Measurements from ENCODE around the gene SAFB2.

The SAFB2 gene

GRCh38 chr19:5588441-5588840 is 34.1 kb downstream of the SAFB2 start:
- no peak overlapping the region for H3K9ac ChIP-seq (ENCODE audit: low read depth, low read length)
- H3K36me3 ChIP-seq (ENCODE audit: insufficient read depth, low read length): peaks cover 16% of the 10 kb centered on the region
- H3K4me1 ChIP-seq (ENCODE audit: insufficient read depth, low read length): peaks cover 12% of the 10 kb centered on the region; the same call in 1 of the 2 replicates
- no peaks in the 10 kb centered on the region for H3K9me3 ChIP-seq (ENCODE audit: control insufficient read depth, insufficient read depth, low read length)

DNA sequence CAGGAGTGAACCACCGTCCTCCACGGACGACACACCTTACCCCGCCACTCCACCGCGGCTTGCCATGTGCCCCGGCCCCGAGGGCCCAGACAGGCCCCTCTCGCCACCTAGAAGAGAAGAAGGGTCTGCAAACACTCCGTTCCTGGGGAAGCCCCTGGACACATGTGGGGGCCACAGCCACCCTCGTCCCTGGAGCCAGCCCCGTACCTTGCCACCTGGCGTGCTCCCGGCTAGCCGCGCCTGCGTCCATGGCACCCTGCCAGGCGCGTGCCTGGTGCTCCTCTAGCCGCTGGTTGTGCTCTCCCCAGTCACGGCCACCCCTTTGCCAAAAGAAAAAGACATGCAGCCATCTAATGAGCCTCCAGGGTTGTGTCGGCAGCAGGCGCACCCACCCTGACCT is 34.9 kb downstream of the SAFB2 start:
- H3K9me3 ChIP-seq (ENCODE audit: control insufficient read depth, insufficient read depth, low read length): no peaks in the 10 kb centered on the region
- H3K9ac ChIP-seq (ENCODE audit: low read depth, low read length): no peak overlapping the region
- H3K36me3 ChIP-seq (ENCODE audit: insufficient read depth, low read length): peaks cover 10% of the 10 kb centered on the region
- peaks cover 12% of the 10 kb centered on the region; the same call in 1 of the 2 replicates for H3K4me1 ChIP-seq (ENCODE audit: insufficient read depth, low read length)

DNA sequence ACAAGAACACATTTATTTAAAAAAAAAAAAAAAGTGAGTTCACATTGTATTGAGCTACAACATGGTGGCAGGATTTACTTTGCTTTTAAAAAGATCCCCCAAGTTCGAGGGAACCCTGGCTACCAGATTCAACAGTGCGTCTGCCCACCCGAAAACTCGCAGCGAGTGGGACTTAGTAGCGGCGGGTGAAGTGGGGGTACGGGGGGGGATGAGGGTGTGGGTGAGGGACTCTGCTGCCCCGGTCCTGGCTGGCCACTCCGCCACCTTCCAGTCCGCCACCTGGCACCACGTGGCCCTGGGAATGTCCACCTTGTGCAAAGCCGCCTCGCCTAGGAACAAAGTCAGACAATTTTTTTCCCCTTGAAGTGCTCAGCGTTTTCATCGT is 35.5 kb downstream of the SAFB2 start:
- Histone ChIP-seq H3K9me3 (ENCODE audit: control insufficient read depth, insufficient read depth, low read length) (no peaks in the 10 kb centered on the region), H3K4me1 (ENCODE audit: insufficient read depth, low read length) (peaks cover 12% of the 10 kb centered on the region; the same call in 1 of the 2 replicates), H3K9ac (ENCODE audit: low read depth, low read length) (no peak overlapping the region), H3K36me3 (ENCODE audit: insufficient read depth, low read length) (peaks cover 4% of the 10 kb centered on the region; the same call in 1 of the 2 replicates)

DNA sequence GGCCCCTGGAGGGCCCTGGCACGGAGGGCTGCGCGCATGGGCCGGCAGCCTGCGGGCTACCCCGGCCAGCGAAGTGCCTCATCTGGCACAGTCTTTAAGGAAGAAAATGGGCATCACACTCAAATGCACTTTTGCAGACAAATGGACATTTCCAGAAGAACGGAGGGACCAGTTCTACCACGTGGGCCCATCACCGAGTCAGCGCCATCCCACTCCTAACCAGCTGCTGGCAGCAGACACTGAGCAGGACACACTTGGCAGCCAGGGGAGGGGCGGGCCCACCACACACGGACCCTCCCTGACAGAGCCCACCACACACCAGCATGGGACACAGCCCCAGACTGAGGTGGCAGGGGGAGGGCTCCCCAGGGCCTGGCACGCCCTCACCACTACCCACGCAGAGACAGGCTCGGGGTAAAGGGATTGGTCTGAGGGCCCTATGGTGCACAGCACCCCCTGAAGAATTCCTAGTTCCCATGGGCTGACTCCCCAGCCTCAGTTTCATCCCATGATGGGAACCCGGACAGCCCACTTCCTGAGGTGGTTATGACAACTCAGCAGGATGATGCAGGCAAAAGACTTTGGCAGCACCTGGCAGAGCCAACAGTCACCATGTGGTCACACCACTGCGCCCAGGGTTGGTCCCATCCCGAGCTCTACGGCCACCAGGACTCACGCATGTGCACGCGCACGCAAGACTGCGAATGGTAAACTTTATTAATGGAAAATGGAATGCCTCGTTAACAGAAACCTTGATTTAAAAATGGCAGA is 36.1 kb downstream of the SAFB2 start:
- no peaks in the 10 kb centered on the region for H3K9me3 ChIP-seq (ENCODE audit: control insufficient read depth, insufficient read depth, low read length)
- peaks cover 12% of the 10 kb centered on the region; the same call in 1 of the 2 replicates for H3K4me1 ChIP-seq (ENCODE audit: insufficient read depth, low read length)
- no peak overlapping the region; the same call in 1 of the 2 replicates for H3K9ac ChIP-seq (ENCODE audit: low read depth, low read length)
- H3K36me3 ChIP-seq (ENCODE audit: insufficient read depth, low read length): peaks cover 3% of the 10 kb centered on the region; the same call in 1 of the 2 replicates

DNA sequence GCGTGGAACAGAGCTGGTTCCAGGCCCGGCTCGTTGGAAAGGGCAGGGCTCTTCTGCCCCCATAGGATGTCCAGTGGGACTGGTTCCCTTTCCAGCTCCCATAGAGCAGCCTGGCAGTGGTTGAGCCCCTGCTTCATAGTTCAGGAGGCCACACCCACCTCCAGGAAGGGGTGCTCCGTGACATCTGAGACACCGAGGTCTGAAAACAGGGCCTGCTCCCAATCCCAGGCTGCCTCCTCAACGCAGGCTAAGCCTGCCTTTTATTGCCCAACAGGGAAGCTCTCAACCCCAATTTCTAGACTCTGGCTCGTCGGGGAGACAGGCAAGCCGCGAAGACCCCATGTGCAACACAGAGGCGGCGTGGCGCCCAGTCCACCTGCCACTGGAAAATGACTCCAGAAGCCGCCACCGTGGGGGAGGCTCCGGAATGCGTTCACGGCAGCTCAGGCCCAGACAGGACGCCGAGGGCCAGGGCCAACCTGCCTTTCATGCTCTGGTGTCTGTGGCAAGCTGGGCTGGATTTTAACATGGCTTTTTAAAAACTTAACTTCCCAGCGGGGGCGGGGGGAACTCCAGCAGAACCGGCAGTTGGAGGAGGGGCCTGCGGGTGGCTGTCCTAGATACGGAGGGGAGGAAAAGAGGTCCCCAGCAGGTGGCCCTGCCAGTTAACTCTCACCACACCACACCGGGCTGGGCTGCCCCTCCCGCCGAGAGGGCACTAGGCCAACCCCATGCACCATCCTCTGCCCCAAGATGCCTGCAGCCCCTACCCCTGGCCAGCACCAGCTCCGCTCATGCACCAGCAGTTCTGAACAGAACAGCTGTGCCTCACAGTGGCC is 36.9 kb downstream of the SAFB2 start:
- no peaks in the 10 kb centered on the region for H3K9me3 ChIP-seq (ENCODE audit: control insufficient read depth, insufficient read depth, low read length)
- peak overlapping the region; percentile 19; the same call in 1 of the 2 replicates for H3K9ac ChIP-seq (ENCODE audit: low read depth, low read length)
- peaks cover under 1% of the 10 kb centered on the region; the same call in 1 of the 2 replicates for H3K36me3 ChIP-seq (ENCODE audit: insufficient read depth, low read length)

DNA sequence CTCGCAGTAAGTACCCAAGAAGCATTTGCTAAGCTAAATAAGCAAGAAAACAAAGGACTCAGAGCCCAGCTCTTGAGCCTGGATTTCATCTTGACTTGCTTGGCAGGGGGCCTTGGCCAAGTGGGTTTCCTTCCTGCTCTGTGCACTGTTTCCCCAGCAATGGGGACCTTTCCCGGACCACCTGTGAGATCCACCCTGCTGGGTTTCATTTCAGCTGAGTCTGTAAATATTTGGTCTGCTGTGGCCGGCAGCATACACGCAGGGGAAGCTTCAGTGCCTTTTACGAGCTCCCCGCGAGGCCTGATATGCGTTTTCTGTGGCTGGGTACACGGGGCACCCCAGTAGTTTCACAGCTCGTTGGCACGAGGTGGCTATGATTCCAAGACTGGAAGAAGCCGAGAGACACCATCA is 42.4 kb downstream of the SAFB2 start:
- H3K9ac ChIP-seq (ENCODE audit: low read depth, low read length): no peak overlapping the region
- H3K4me1 ChIP-seq (ENCODE audit: insufficient read depth, low read length): peaks cover 8% of the 10 kb centered on the region; the same call in 1 of the 2 replicates
- H3K9me3 ChIP-seq (ENCODE audit: control insufficient read depth, insufficient read depth, low read length): no peaks in the 10 kb centered on the region
- H3K36me3 ChIP-seq (ENCODE audit: insufficient read depth, low read length): no peaks in the 10 kb centered on the region

More for the DNA sequence above, 36.9 kb downstream of the SAFB2 start:
- H3K4me1 ChIP-seq (ENCODE audit: insufficient read depth, low read length): peaks cover 12% of the 10 kb centered on the region; the same call in 1 of the 2 replicates

- Histone ChIP-seq H3K9ac (ENCODE audit: low read depth, low read length) (no peak overlapping the region), H3K9me3 (ENCODE audit: control insufficient read depth, insufficient read depth, low read length) (no peaks in the 10 kb centered on the region), H3K36me3 (ENCODE audit: insufficient read depth, low read length) (no peaks in the 10 kb centered on the region), H3K4me1 (ENCODE audit: insufficient read depth, low read length) (peaks cover 7% of the 10 kb centered on the region; the same call in 1 of the 2 replicates)
These were observed 42.9 kb downstream of the SAFB2 start for GRCh38 chr19:5579697-5580096.

DNA sequence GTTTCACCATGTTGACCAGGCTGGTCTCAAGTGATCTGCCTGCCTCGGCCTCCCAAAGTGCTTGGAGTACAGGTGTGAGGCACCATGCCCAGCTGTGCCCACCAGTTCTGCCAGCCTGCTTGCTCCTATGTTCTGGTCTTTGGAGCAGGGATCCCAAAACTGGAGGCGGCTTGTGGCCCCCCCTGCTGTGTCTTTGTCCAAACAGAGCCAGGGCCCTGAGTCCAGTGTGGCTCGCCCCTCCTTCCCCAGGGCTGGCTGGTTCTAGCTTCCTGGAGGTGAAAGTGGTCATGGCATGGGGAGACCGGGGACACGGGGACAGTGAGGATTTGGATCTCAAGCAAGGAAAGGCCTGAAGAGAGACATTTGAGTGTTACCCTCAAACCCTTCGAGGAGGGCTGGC is 43.3 kb downstream of the SAFB2 start:
- no peak overlapping the region for H3K9ac ChIP-seq (ENCODE audit: low read depth, low read length)
- peaks cover 7% of the 10 kb centered on the region; the same call in 1 of the 2 replicates for H3K4me1 ChIP-seq (ENCODE audit: insufficient read depth, low read length)
- H3K36me3 ChIP-seq (ENCODE audit: insufficient read depth, low read length): no peaks in the 10 kb centered on the region
- H3K9me3 ChIP-seq (ENCODE audit: control insufficient read depth, insufficient read depth, low read length): no peaks in the 10 kb centered on the region

DNA sequence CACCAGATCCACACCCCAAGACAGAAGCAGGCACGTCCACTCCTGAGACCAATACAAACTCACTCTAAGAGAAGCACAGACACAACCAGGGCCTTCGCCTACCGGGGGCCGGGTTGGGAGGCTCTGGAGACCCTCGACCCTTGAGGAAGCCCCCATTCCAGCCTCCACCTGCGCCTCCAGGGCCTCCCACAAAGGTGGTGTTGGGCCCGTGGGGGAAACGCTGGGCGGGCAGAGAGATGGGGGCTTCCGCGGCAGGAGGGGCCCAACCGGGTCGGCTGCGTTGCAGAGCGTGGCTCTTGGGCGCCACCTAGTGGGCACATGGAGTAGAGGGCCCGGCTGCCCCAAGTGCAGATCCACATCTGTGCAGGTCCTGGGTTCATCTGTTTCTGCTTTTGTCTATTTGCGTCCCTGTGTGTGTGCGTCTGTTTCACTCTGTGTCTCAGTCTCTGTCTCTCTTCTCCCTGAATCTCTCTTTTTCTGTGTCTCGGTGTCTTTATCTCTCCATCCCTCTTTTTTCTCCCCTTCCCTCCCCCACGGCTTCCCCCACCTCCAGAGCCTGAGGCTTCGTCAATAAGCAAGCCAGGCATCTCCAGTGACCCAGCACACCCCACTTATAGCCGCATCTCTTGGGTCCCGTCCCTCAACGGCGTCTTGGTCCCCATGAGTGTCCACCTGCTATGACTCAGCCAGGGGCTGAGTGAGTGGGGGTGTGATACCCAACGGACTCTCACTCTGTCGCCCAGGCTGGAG is 44.3 kb downstream of the SAFB2 start:
- Histone ChIP-seq H3K9ac (ENCODE audit: low read depth, low read length) (peak overlapping the region; percentile 41), H3K4me1 (ENCODE audit: insufficient read depth, low read length) (peaks cover 7% of the 10 kb centered on the region; the same call in 1 of the 2 replicates), H3K36me3 (ENCODE audit: insufficient read depth, low read length) (no peaks in the 10 kb centered on the region)

DNA sequence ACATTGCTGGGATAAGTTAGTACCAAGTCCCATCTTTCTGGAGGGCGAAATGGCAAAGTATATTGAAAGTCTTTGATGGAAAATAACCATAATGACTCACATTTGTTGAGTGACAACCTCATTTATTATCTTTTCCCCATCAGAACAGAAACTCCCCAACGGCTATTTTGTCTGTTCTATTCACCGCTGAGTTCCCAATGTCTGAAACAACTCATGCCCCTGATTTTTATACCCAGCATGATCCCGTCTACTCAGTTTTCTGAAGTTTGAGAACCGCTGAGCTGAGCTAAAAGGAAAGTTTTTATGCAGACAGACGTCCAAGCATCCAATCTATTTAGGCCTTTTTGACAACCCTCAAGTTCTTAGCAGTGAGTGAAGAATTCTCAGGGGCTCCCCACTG is 47.0 kb downstream of the SAFB2 start:
- Histone ChIP-seq H3K36me3 (ENCODE audit: insufficient read depth, low read length) (no peaks in the 10 kb centered on the region), H3K9ac (ENCODE audit: low read depth, low read length) (no peak overlapping the region), H3K4me1 (ENCODE audit: insufficient read depth, low read length) (peaks cover 7% of the 10 kb centered on the region; the same call in 1 of the 2 replicates), H3K9me3 (ENCODE audit: control insufficient read depth, insufficient read depth, low read length) (no peaks in the 10 kb centered on the region)

More for the DNA sequence above, 44.3 kb downstream of the SAFB2 start:
- H3K9me3 ChIP-seq (ENCODE audit: control insufficient read depth, insufficient read depth, low read length): no peaks in the 10 kb centered on the region

DNA sequence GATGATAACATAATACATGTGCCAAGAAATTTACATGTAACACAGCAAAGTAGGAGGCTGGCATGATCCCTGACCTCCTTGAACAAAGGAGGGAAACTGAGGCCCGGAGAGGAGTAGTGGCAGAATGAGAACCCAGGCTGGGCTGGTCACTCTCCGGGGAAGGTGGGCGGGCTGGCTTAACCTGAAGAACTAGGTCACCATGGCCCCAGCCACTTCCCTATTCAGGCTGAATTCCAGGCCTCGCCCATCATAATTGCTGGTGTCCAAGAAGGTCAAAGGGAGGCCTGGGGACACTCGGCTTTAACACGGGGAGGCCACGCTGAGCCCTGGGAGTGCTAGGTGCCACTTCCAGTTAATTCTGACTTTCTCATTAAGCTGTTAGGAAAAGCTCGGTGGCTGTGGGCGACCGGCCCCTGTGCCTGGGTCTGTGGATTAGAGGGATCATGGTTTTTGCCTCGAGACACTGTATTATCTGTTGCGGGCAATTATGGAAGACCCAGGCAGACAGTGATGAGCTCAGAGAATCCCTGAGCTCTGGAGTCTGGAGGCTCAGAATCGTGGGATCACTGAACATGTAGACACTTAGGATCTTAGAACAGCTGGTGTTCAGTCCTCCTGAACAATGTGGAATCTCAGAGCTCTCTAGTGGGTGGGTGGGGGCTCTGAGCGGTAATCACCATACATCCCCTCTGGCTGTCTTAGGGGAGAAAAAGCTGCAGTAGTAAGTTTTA is 49.9 kb downstream of the SAFB2 start:
- peaks cover 3% of the 10 kb centered on the region; the same call in 1 of the 2 replicates for H3K4me1 ChIP-seq (ENCODE audit: insufficient read depth, low read length)
- no peaks in the 10 kb centered on the region for H3K36me3 ChIP-seq (ENCODE audit: insufficient read depth, low read length)
- H3K9ac ChIP-seq (ENCODE audit: low read depth, low read length): no peak overlapping the region
- no peaks in the 10 kb centered on the region for H3K9me3 ChIP-seq (ENCODE audit: control insufficient read depth, insufficient read depth, low read length)

GRCh38 chr19:5571777-5572176 is 50.8 kb downstream of the SAFB2 start:
- Histone ChIP-seq H3K9ac (ENCODE audit: low read depth, low read length) (no peak overlapping the region), H3K4me1 (ENCODE audit: insufficient read depth, low read length) (no peaks in the 10 kb centered on the region), H3K9me3 (ENCODE audit: control insufficient read depth, insufficient read depth, low read length) (no peaks in the 10 kb centered on the region), H3K36me3 (ENCODE audit: insufficient read depth, low read length) (no peaks in the 10 kb centered on the region)

- Histone ChIP-seq H3K4me1 (ENCODE audit: insufficient read depth, low read length) (no peaks in the 10 kb centered on the region), H3K9me3 (ENCODE audit: control insufficient read depth, insufficient read depth, low read length) (no peaks in the 10 kb centered on the region), H3K36me3 (ENCODE audit: insufficient read depth, low read length) (no peaks in the 10 kb centered on the region), H3K9ac (ENCODE audit: low read depth, low read length) (peak overlapping the region; percentile 50)
These were observed 54.6 kb downstream of the SAFB2 start for GRCh38 chr19:5567970-5568407.

Data from ES-I3 (cell line).